ENCODE data around the gene RGS14. TPM values are rescaled to one million over a fixed set of nuclear protein-coding genes. Genes with fewer than 3 reads are reported as not detected.
A peak's percentile ranks its signal among the peaks of the same experiment; 100 is the strongest.

RGS14 gene
- total RNA-seq, 2 experiments from 2014 or later, result 113 to 124 TPM

GRCh38 chr5:177389241-177390169, 31.8 kb downstream of the RGS14 start:
- peak overlapping the region; percentile 88 for H3K27ac Mint-ChIP-seq
- H3K4me1 Mint-ChIP-seq, result peaks cover 43% of the 10 kb centered on the region
- ATAC-seq (ENCODE audit: low read depth) (peak; percentile 40), DNase-seq (peak; percentile 47)
- peak overlapping the region; percentile 45 for H3K4me3 Mint-ChIP-seq
- H3K27me3 Mint-ChIP-seq, result no peaks in the 10 kb centered on the region
- H3K9me3 Mint-ChIP-seq, result no peaks in the 10 kb centered on the region
- no peaks in the 10 kb centered on the region for H3K36me3 Mint-ChIP-seq
- POLR2A ChIA-PET, result interaction anchor here (0.8 to 3.4 kb wide), 14 partner anchors 13 to 83 kb away, joined by 3 to 40 read pairs (median 4); partner anchors contain the start of genes DBN1, PRR7 and RGS14

- H3K4me3 Mint-ChIP-seq, result peak overlapping the region; percentile 56
- POLR2A ChIA-PET, result interaction anchor here (0.5 to 3.4 kb wide), 21 partner anchors 12 to 124 kb away, joined by 3 to 40 read pairs (median 3); partner anchors contain the start of genes DBN1, GRK6, LMAN2 and PDLIM7
Observed at GRCh38 chr5:177390363-177391300, 32.9 kb downstream of the RGS14 start.

DNA sequence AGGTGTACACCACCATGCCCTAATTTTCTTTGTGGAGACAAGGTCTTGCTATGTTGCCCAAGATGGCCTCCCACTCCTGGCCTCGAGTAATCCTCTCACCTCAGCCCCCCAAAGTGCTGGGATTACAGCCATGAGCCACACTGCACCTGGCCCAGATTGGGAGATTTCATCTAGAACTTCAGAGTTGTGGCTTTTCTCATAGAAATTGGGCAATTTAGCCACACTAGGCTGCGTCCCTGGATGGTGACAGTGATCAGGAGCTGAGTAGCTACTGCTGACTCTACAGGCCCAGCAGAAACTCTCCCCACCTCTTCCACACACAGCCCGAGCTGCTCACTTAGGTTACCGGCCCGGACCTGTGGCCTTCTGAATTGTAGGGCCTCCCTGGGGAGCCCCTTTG, 35.0 kb downstream of the RGS14 start:
- Mint-ChIP-seq H3K4me3 (no peak overlapping the region), H3K9me3 (no peaks in the 10 kb centered on the region), H3K36me3 (no peaks in the 10 kb centered on the region), H3K4me1 (peaks cover 36% of the 10 kb centered on the region), H3K27me3 (peaks cover 5% of the 10 kb centered on the region), H3K27ac (no peak overlapping the region)
- POLR2A ChIA-PET, result no interaction called here
- ATAC-seq (ENCODE audit: low read depth) (no peak), DNase-seq (no peak)

More at GRCh38 chr5:177390363-177391300, 32.9 kb downstream of the RGS14 start:
- no peaks in the 10 kb centered on the region for H3K9me3 Mint-ChIP-seq
- ATAC-seq (ENCODE audit: low read depth) (peak; percentile 88), DNase-seq (peak; percentile 83)
- peaks cover 3% of the 10 kb centered on the region for H3K27me3 Mint-ChIP-seq
- H3K4me1 Mint-ChIP-seq, result peaks cover 36% of the 10 kb centered on the region
- no peaks in the 10 kb centered on the region for H3K36me3 Mint-ChIP-seq
- H3K27ac Mint-ChIP-seq, result peak overlapping the region; percentile 88

- DNase-seq, result no peak
- POLR2A ChIA-PET, result interaction anchor here (0.5 to 0.8 kb wide), 2 partner anchors 46 to 53 kb away, joined by 3 to 4 read pairs; partner anchors contain the start of gene PRR7
- ATAC-seq (ENCODE audit: low read depth), result no peak
- H3K36me3 Mint-ChIP-seq, result no peaks in the 10 kb centered on the region
- no peaks in the 10 kb centered on the region for H3K9me3 Mint-ChIP-seq
- peaks cover 6% of the 10 kb centered on the region for H3K27me3 Mint-ChIP-seq
- H3K27ac Mint-ChIP-seq, result peak overlapping the region; percentile 35
- H3K4me3 Mint-ChIP-seq, result no peak overlapping the region
- H3K4me1 Mint-ChIP-seq, result peaks cover 35% of the 10 kb centered on the region
Observed at GRCh38 chr5:177393206-177393765, 35.6 kb downstream of the RGS14 start.

- POLR2A ChIA-PET, result interaction anchor here (0.6 to 0.8 kb wide), 2 partner anchors 51 to 52 kb away, joined by 4 read pairs; partner anchors contain the start of gene PRR7
- no peaks in the 10 kb centered on the region for H3K36me3 Mint-ChIP-seq
- peaks cover 11% of the 10 kb centered on the region for H3K27me3 Mint-ChIP-seq
- H3K27ac Mint-ChIP-seq, result no peak overlapping the region
- H3K9me3 Mint-ChIP-seq, result no peaks in the 10 kb centered on the region
- no peak overlapping the region for H3K4me3 Mint-ChIP-seq
- peaks cover 30% of the 10 kb centered on the region for H3K4me1 Mint-ChIP-seq
- DNase-seq (no peak), ATAC-seq (ENCODE audit: low read depth) (no peak)
Observed at GRCh38 chr5:177393990-177394389, 36.3 kb downstream of the RGS14 start.

DNA sequence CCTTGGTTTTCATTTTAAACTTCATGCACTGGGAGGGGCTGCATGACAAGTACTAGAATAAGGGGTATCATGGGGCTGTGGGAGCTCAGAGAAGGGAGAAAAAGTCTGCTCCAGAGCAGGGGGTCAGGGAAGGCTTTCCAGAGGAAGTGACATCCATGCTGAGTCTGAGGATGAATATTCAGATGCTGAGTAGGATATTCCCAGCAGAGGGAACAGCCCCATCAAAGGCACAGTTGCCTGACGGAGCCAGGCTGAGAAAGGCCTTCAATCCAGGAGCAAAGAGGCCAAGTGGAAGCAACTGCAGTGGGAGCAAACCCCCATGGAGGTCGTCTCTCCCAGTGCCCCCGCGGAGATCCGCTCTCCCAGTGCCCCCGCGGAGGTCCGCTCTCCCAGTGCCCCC, 38.4 kb downstream of the RGS14 start:
- ATAC-seq (ENCODE audit: low read depth), result no peak
- no peak for DNase-seq
- POLR2A ChIA-PET, result no interaction called here
- Mint-ChIP-seq H3K4me3 (no peak overlapping the region), H3K27ac (no peak overlapping the region), H3K4me1 (peaks cover 13% of the 10 kb centered on the region), H3K9me3 (no peaks in the 10 kb centered on the region), H3K36me3 (no peaks in the 10 kb centered on the region), H3K27me3 (peaks cover 13% of the 10 kb centered on the region)

- H3K36me3 Mint-ChIP-seq, result no peaks in the 10 kb centered on the region
- DNase-seq (no peak), ATAC-seq (ENCODE audit: low read depth) (no peak)
- H3K9me3 Mint-ChIP-seq, result no peaks in the 10 kb centered on the region
- no peak overlapping the region for H3K27ac Mint-ChIP-seq
- peaks cover 11% of the 10 kb centered on the region for H3K4me1 Mint-ChIP-seq
- POLR2A ChIA-PET, result interaction anchor here (0.7 kb wide), 1 partner anchor 49 kb away, joined by 5 read pairs; no protein-coding TSS in a partner anchor
- H3K4me3 Mint-ChIP-seq, result no peak overlapping the region
- H3K27me3 Mint-ChIP-seq, result peaks cover 21% of the 10 kb centered on the region
Observed at GRCh38 chr5:177396807-177397206, 39.1 kb downstream of the RGS14 start.

GRCh38 chr5:177397875-177398390, 40.2 kb downstream of the RGS14 start:
- no peaks in the 10 kb centered on the region for H3K9me3 Mint-ChIP-seq
- ATAC-seq (ENCODE audit: low read depth) (no peak), DNase-seq (no peak)
- POLR2A ChIA-PET, result no interaction called here
- no peak overlapping the region for H3K4me3 Mint-ChIP-seq
- H3K36me3 Mint-ChIP-seq, result no peaks in the 10 kb centered on the region
- H3K4me1 Mint-ChIP-seq, result peaks cover 17% of the 10 kb centered on the region
- peaks cover 29% of the 10 kb centered on the region for H3K27me3 Mint-ChIP-seq
- no peak overlapping the region for H3K27ac Mint-ChIP-seq

DNA sequence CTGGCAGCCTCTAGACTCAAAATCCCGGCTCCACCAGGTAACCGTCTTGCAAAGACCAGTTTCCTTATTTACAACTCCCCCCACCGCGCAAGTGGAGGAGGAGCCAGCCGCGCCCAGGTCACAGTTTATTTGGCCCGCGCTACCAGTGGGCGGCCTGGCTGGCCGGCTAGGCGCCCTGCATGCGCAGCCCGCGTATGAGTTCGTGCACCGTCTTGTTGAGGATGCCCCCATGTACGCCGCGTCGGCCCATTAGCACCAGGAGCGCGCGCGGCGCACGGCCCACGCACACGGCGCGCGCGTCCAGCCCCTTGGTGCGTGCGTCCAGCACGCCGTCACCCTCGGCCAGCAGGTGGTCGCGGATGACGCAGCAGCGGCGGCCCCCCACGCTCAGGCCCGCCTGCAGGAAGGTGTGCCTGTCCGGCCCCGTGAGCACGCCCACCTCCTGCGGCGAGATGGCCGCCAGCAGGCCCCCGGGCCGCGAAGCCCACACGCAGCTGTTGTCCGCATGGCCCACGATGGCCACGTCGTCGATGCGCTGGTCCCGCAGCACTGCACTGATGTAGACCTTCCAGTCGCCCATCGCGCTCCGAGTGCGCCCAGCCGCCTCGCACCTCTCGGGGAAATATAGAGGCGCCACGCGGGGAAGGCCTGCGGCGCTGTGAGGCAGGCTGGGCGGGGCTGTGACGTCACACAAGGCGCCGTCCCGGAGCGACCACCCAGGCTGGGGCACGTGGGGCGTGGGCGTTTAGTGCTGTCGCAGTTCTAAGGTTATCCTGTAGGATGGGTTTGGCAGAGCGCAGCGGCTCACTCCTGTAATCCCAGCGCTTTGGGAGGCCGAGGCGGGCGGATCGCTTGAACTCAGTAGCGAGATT, 42.5 kb downstream of the RGS14 start, which contains the start of gene PFN3:
TSS of gene PFN3 (minus strand) at position 665 of the 872 bp plus-strand sequence. CDS start at position 580, 85 bp downstream.
- H3K27me3 Mint-ChIP-seq, result peaks cover 30% of the 10 kb centered on the region
- POLR2A ChIA-PET, result no interaction called here

GRCh38 chr5:177402271-177403043, 44.7 kb downstream of the RGS14 start:
- Mint-ChIP-seq H3K4me3 (peak overlapping the region; percentile 84), H3K27me3 (peaks cover 30% of the 10 kb centered on the region), H3K27ac (no peak overlapping the region), H3K9me3 (no peaks in the 10 kb centered on the region), H3K36me3 (no peaks in the 10 kb centered on the region), H3K4me1 (peaks cover 37% of the 10 kb centered on the region)
- POLR2A ChIA-PET, result interaction anchor here (0.8 to 5.5 kb wide), 11 partner anchors 12 to 104 kb away, joined by 3 to 145 read pairs (median 9); partner anchors contain the start of genes GRK6, PDLIM7, PRR7 and RGS14
- ATAC-seq (ENCODE audit: low read depth) (peak; percentile 37), DNase-seq (peak; percentile 71)

More for the DNA sequence above, 42.5 kb downstream of the RGS14 start, which contains the start of gene PFN3:
- ATAC-seq (ENCODE audit: low read depth), result no peak
- H3K27ac Mint-ChIP-seq, result no peak within 1 kb of the TSS
- no peaks in the 10 kb centered on the region for H3K9me3 Mint-ChIP-seq
- DNase-seq, result no peak
- peaks cover 22% of the 10 kb centered on the region for H3K4me1 Mint-ChIP-seq
- no peaks in the 10 kb centered on the region for H3K36me3 Mint-ChIP-seq
- H3K4me3 Mint-ChIP-seq, result no peak within 1 kb of the TSS
